Glutamatergic neuron (in vitro differentiated cells): ENCODE data around the gene OR5B3. TPM values are rescaled to one million over a fixed set of nuclear protein-coding genes. Genes with fewer than 3 reads are reported as not detected.
"Not testable (repeated sequence)": the region's sequence is repeated elsewhere in the genome, so short reads cannot be mapped to it uniquely, and the experiment has no call there.

Experiments
- DNase-seq: peaks from one replicate; pipeline ENCODE4 v3.0.0; 2022
- H3K27ac Mint-ChIP-seq: one replicate; pipeline ENCODE4 v1.8.0; 2020; ENCODE audit warnings: mild to moderate bottlenecking, mixed read lengths, inconsistent platforms; ENCODE audit not compliant: unreplicated experiment
- H3K27me3 Mint-ChIP-seq: one replicate; pipeline ENCODE4 v1.8.0; 2020; ENCODE audit warnings: mild to moderate bottlenecking, moderate library complexity, mixed read lengths, inconsistent platforms; ENCODE audit not compliant: unreplicated experiment
- H3K36me3 Mint-ChIP-seq: one replicate; pipeline ENCODE4 v1.8.0; 2020; ENCODE audit warnings: mild to moderate bottlenecking, mixed read lengths, inconsistent platforms; ENCODE audit not compliant: unreplicated experiment
- H3K4me1 Mint-ChIP-seq: one replicate; pipeline ENCODE4 v1.8.0; 2020; ENCODE audit warnings: mild to moderate bottlenecking, low read depth, mixed read lengths, inconsistent platforms; ENCODE audit not compliant: unreplicated experiment
- H3K4me3 Mint-ChIP-seq: one replicate; pipeline ENCODE4 v1.8.0; 2020; ENCODE audit warnings: mild to moderate bottlenecking, mixed read lengths, inconsistent platforms; ENCODE audit not compliant: unreplicated experiment
- H3K9me3 Mint-ChIP-seq: one replicate; pipeline ENCODE4 v1.8.0; 2020; ENCODE audit warnings: mild to moderate bottlenecking, moderate library complexity, mixed read lengths, inconsistent platforms; ENCODE audit not compliant: unreplicated experiment
- total RNA-seq: library from RNA; stranded (reverse); fragmentation: NEBNext Ultra II Directional; extraction: Animal tissue kit (Norgen Biotek cat#: 25700); gene quantifications from one replicate; pipeline ENCODE4 v1.2.1, GENCODE V29; 2021; ENCODE audit not compliant: unreplicated experiment
- TF ChIP-seq, protein P1 (sequence below): fragments of 200-600 bp; sonication (generic); IDR thresholded peaks from one replicate; pipeline ENCODE4 v1.5.0; 2021; ENCODE audit not compliant: partially characterized antibody, unreplicated experiment

The OR5B3 gene
- total RNA-seq, 1 donor from 2014 or later: not detected

DNA sequence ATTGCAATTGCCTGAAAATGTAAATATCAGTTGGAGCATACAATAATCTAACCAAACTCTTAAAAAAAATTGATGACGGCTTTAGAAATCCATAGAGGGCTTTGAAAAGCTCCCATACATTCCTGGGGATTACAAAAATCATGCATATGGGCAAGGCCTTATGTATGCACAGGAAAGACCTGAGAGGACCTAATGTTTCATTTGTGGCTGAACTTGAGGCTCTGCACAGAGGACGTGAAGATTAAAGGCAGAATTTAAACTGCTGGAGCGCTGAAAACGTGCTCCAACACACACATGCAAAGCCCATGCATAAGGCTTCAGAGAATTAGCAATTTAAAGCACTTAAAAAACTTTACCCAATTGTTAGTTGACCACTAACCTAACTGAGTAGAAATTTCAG lies 31.8 kb upstream of the OR5B3 start:
- no peaks in the 10 kb centered on the region for H3K27me3 Mint-ChIP-seq
- H3K4me3 Mint-ChIP-seq: no peak overlapping the region
- no peaks in the 10 kb centered on the region for H3K4me1 Mint-ChIP-seq
- TF ChIP-seq, protein P1, sequence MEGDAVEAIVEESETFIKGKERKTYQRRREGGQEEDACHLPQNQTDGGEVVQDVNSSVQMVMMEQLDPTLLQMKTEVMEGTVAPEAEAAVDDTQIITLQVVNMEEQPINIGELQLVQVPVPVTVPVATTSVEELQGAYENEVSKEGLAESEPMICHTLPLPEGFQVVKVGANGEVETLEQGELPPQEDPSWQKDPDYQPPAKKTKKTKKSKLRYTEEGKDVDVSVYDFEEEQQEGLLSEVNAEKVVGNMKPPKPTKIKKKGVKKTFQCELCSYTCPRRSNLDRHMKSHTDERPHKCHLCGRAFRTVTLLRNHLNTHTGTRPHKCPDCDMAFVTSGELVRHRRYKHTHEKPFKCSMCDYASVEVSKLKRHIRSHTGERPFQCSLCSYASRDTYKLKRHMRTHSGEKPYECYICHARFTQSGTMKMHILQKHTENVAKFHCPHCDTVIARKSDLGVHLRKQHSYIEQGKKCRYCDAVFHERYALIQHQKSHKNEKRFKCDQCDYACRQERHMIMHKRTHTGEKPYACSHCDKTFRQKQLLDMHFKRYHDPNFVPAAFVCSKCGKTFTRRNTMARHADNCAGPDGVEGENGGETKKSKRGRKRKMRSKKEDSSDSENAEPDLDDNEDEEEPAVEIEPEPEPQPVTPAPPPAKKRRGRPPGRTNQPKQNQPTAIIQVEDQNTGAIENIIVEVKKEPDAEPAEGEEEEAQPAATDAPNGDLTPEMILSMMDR: no peak
- no peak for DNase-seq
- no peaks in the 10 kb centered on the region for H3K36me3 Mint-ChIP-seq
- no peak overlapping the region for H3K27ac Mint-ChIP-seq
- peaks cover under 1% of the 10 kb centered on the region for H3K9me3 Mint-ChIP-seq

DNA sequence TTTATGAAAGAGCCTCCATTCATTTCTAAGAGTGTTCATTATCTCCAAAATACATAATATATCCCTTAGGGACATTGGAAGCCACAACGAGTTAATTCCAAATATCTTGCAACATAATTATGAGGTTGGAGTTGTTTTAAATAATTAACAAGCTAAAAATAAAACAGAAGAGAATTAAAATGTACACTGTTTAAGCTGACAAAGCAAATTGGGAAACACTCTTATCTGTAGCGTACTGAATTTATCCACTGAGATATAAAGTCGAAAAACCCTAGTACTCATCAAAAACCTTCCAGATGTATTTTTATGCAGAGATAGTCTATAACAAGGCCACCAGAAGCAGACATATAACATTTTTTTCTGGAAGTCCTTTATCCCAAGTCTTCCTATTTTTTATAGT lies 27.5 kb upstream of the OR5B3 start:
- H3K27me3 Mint-ChIP-seq: no peaks in the 10 kb centered on the region
- H3K9me3 Mint-ChIP-seq: no peaks in the 10 kb centered on the region
- TF ChIP-seq, protein P1: no peak
- H3K36me3 Mint-ChIP-seq: no peaks in the 10 kb centered on the region
- no peak overlapping the region for H3K27ac Mint-ChIP-seq
- DNase-seq: no peak
- no peak overlapping the region for H3K4me3 Mint-ChIP-seq
- H3K4me1 Mint-ChIP-seq: no peaks in the 10 kb centered on the region

DNA sequence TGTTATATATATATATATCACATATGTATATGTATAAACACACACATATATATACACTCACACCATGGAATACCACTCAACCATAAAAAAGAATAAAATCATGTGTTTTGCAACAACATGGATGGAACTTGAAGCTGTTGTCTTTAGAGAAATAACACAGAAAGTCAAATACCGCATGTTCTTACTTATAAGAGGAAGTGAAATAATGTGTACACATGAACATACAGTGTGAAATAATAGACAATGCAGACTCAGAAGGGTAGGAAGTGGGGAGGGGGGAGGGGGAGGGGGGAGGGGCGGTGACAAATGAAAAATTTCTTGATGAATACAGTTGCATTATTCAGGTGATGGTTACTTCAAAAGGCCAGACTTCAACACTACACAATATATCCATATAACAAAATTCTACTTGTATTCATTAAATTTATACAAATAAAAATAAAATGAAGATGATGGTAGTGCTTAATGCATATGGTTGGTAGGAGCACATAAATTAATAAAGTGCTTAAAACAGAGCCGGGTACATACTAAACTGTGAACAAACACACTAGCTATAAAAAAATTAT lies 27.0 kb upstream of the OR5B3 start:
- H3K9me3 Mint-ChIP-seq: no peaks in the 10 kb centered on the region
- TF ChIP-seq, protein P1: no peak
- DNase-seq: no peak
- no peak overlapping the region for H3K27ac Mint-ChIP-seq
- no peaks in the 10 kb centered on the region for H3K27me3 Mint-ChIP-seq
- no peaks in the 10 kb centered on the region for H3K36me3 Mint-ChIP-seq
- no peak overlapping the region for H3K4me3 Mint-ChIP-seq
- H3K4me1 Mint-ChIP-seq: no peaks in the 10 kb centered on the region

DNA sequence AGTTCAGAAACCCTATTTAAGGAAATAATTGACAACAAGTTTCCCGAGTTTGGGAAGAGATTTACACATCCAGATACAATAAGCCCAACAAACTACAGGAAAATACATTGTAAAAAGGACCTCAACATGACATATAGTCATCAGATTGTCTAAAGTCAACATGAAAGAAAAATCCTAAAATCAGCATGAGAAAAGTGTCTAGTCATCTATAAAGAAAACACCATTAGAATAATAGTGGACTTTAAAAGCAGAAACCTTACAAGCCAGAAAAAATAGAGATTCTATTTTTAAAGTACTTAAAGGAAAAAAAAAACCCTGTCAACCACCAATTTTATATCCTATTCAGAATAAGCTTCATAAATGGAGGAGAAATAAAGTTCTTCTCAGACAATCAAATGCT lies 22.6 kb upstream of the OR5B3 start:
- Mint-ChIP-seq H3K4me1 (no peaks in the 10 kb centered on the region), H3K9me3 (no peaks in the 10 kb centered on the region), H3K27me3 (no peaks in the 10 kb centered on the region), H3K27ac (no peak overlapping the region), H3K36me3 (no peaks in the 10 kb centered on the region), H3K4me3 (no peak overlapping the region)
- TF ChIP-seq, protein P1: no peak
- DNase-seq: no peak

DNA sequence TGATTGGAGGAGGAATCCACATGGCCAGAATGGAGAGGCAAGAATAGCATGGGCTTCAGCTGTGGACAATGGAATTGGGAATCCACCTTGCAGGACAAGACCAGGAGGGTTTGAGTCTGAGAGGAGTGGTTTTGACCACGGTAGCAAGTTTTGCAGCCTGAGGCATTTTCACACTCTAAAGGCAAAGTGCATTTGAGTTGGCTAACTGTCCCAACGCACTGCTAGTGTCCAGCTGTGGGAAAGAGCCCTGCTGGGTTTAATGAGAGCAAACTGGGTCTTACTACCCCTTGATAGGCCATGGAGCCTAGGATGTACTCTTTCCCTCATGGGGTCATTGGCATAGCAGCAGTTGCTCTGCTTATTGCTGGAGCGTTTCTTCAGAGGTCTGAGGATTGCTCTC lies 21.3 kb upstream of the OR5B3 start, which contains the start of gene OR5B2:
OR5B2 (minus strand) TSS at position 101 of the 400 bp plus-strand sequence. CDS start 4,860 bp downstream, outside the sequence.
- no peaks in the 10 kb centered on the region for H3K27me3 Mint-ChIP-seq
- no peak for DNase-seq
- H3K27ac Mint-ChIP-seq: no peak within 1 kb of the TSS
- no peaks in the 10 kb centered on the region for H3K4me1 Mint-ChIP-seq
- TF ChIP-seq, protein P1: no peak
- H3K9me3 Mint-ChIP-seq: no peaks in the 10 kb centered on the region
- H3K4me3 Mint-ChIP-seq: no peak within 1 kb of the TSS
- no peaks in the 10 kb centered on the region for H3K36me3 Mint-ChIP-seq

DNA sequence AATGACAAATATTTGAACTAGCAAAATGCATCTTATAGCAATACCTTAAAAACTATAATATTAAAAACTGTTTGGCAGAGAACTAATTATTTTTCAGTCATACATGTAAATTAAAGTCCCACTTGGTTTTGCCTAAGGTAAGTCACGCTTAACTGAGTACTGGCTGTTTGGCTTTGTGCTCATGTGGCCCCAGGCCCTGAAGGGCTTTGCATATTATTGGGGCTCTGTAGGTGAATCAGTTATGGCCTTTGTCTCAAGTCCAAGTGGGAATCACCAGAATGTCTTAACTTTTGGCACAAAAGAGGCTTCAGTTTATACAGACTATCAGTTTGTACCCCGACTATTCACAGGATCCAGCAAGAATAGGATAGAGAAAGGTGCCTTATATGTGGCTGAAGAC lies 7.1 kb downstream of the OR5B3 start:
- not testable (repeated sequence) for H3K27me3 Mint-ChIP-seq, DNase-seq, H3K4me1 Mint-ChIP-seq, H3K27ac Mint-ChIP-seq, H3K4me3 Mint-ChIP-seq, H3K36me3 Mint-ChIP-seq, H3K9me3 Mint-ChIP-seq
